CD4-positive, CD25-positive, alpha-beta regulatory T cell (primary cell): ENCODE results near the gene GOLGA8B. TPM values are rescaled to one million over a fixed set of nuclear protein-coding genes. Genes with fewer than 3 reads are reported as not detected.

Experiments used
- ATAC-seq, 2 donors: fragments of 150-1000 bp; cut with Tn5 transposase; one replicate each; pipeline ENCODE4 v1.10.0; 2021; ENCODE audit warnings: low read depth in 2 of 2, moderate number of reproducible peaks in 2 of 2, moderate library complexity in 1 of 2
- DNase-seq, 3 donors: peaks; one replicate each; pipeline versions ENCODE4 v3.0.0 to v3.0.0-alpha.2; 2012 to 2022; ENCODE audit warnings: mixed read lengths in 1 of 3
- H3K27ac ChIP-seq: one replicate; pipeline ENCODE4 v1.7.0; 2013; ENCODE audit warnings: mild to moderate bottlenecking, low read length; ENCODE audit not compliant: insufficient read depth, poor library complexity, severe bottlenecking
- H3K27me3 ChIP-seq: one replicate; pipeline ENCODE4 v1.7.0; 2013; ENCODE audit warnings: low read length; ENCODE audit not compliant: control insufficient read depth, insufficient read depth
- H3K36me3 ChIP-seq: one replicate; pipeline ENCODE4 v1.7.0; 2013; ENCODE audit warnings: mild to moderate bottlenecking, low read length, moderate library complexity; ENCODE audit not compliant: control insufficient read depth, insufficient read depth
- H3K4me1 ChIP-seq: 2 replicates; pipeline ENCODE4 v1.7.0; 2013; ENCODE audit warnings: mild to moderate bottlenecking, low read length; ENCODE audit not compliant: insufficient read depth, control insufficient read depth, poor library complexity, severe bottlenecking
- H3K4me3 ChIP-seq: one replicate; pipeline ENCODE4 v1.7.0; 2013; ENCODE audit warnings: low read depth, mild to moderate bottlenecking, low read length, moderate library complexity
- H3K9me3 ChIP-seq, 2 experiments: 1 replicate in 1 of 2; 2 replicates in 1 of 2; pipeline ENCODE4 v1.7.0; 2013; ENCODE audit warnings: low read length in 2 of 2, mild to moderate bottlenecking in 1 of 2, moderate library complexity in 1 of 2; ENCODE audit not compliant: control insufficient read depth in 2 of 2
- H3K27ac Mint-ChIP-seq, 3 donors: one replicate each; pipeline ENCODE4 v1.8.0; 2020 to 2022; ENCODE audit warnings: mild to moderate bottlenecking in 3 of 3, mixed read lengths in 3 of 3, moderate library complexity in 2 of 3
- H3K27me3 Mint-ChIP-seq: one replicate; pipeline ENCODE4 v1.8.0; 2022; ENCODE audit warnings: mild to moderate bottlenecking, mixed read lengths
- H3K36me3 Mint-ChIP-seq: one replicate; pipeline ENCODE4 v1.8.0; 2020; ENCODE audit warnings: mixed read lengths
- H3K4me1 Mint-ChIP-seq, 4 donors: one replicate each; pipeline ENCODE4 v1.8.0; 2020 to 2022; ENCODE audit warnings: mixed read lengths in 4 of 4, mild to moderate bottlenecking in 1 of 4
- H3K4me3 Mint-ChIP-seq, 4 donors: one replicate each; pipeline ENCODE4 v1.8.0; 2020 to 2022; ENCODE audit warnings: mild to moderate bottlenecking in 4 of 4, mixed read lengths in 4 of 4, moderate library complexity in 3 of 4
- H3K9me3 Mint-ChIP-seq, 7 donors: one replicate each; pipeline ENCODE4 v1.8.0; 2020 to 2022; ENCODE audit warnings: mixed read lengths in 7 of 7, mild to moderate bottlenecking in 3 of 7, moderate library complexity in 2 of 7
- polyA plus RNA-seq, 4 donors: library from polyadenylated mRNA; unstranded; fragments of 300-500 nt; fragmentation: Illumina TruSeq; gene quantifications; one replicate each; pipeline ENCODE4 v1.2.3, GENCODE V29; 2021
- total RNA-seq: library from RNA; stranded (reverse); gene quantifications from one replicate; pipeline ENCODE4 v1.2.3, GENCODE V29; 2022

GOLGA8B gene
- total and polyA plus RNA-seq, 5 donors from 2014 or later = 5.1 to 545 (median 12.6) TPM

DNA sequence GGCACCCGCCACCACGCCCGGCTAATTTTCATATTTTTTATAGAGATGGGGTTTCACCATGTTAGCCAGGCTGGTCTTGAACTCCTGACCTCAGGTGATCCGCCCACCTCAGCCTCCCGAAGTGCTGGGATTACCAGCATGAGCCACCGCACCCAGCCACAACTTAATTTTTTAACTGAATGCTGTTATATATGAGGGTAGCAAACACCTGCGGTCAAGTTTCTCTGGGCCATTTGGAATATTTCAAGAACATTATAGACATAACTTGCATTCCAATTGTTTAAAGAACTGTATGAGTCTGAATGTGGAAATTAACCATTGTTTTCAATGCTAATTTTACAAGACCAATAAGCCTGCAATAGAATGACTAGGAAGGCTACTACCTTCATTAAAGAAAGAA lies 35.7 kb upstream of the GOLGA8B start:
- Histone ChIP-seq H3K27me3 (peaks cover 17% of the 10 kb centered on the region), H3K27ac (no peak overlapping the region), H3K9me3 (no peaks in the 10 kb centered on the region), H3K36me3 (no peaks in the 10 kb centered on the region), H3K4me1 (no peaks in the 10 kb centered on the region), H3K4me3 (no peak overlapping the region)
- DNase-seq (no peak), ATAC-seq (no peak)
- Mint-ChIP-seq H3K27ac (no peak overlapping the region), H3K36me3 (no peaks in the 10 kb centered on the region), H3K9me3 (peaks cover 0 to 2% (median 0%) of the 10 kb centered on the region in 7 donors), H3K27me3 (peaks cover 63% of the 10 kb centered on the region), H3K4me3 (peak overlapping the region in 1 of 4 donors; percentile 51), H3K4me1 (no peaks in the 10 kb centered on the region)

DNA sequence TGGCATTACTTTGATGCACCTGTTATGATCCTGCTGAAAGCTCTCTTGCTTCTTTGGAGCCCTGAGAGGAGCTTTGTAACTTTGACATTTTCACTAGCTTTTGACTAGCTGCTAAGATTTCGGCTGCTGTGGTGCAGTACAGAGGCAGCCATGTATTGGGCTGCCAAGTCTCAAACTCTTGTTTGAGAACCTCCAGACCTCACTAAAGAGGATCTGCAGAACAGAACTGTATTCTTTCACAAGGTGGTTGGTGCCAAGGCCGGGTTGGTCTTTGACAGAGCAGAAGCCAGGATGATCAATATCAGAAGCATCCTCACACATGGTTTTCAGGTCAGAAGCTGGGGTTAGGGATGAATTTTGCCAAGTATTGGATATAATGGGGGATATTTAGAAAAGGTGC lies 34.6 kb upstream of the GOLGA8B start:
- ATAC-seq (no peak), DNase-seq (no peak)
- H3K4me1 ChIP-seq = no peaks in the 10 kb centered on the region
- H3K27me3 ChIP-seq = peaks cover 22% of the 10 kb centered on the region
- Mint-ChIP-seq H3K27me3 (peaks cover 67% of the 10 kb centered on the region), H3K4me1 (no peaks in the 10 kb centered on the region), H3K27ac (no peak overlapping the region), H3K4me3 (no peak overlapping the region), H3K9me3 (peaks cover 0 to 2% (median 0%) of the 10 kb centered on the region in 7 donors), H3K36me3 (no peaks in the 10 kb centered on the region)
- no peaks in the 10 kb centered on the region for H3K36me3 ChIP-seq
- H3K27ac ChIP-seq = no peak overlapping the region
- no peaks in the 10 kb centered on the region for H3K9me3 ChIP-seq
- H3K4me3 ChIP-seq = no peak overlapping the region

- H3K36me3 Mint-ChIP-seq = no peaks in the 10 kb centered on the region
- no peaks in the 10 kb centered on the region for H3K4me1 ChIP-seq
- ATAC-seq (no peak), DNase-seq (no peak)
- peaks cover 0 to 2% (median 0%) of the 10 kb centered on the region in 7 donors for H3K9me3 Mint-ChIP-seq
- no peaks in the 10 kb centered on the region for H3K4me1 Mint-ChIP-seq
- H3K9me3 ChIP-seq = no peaks in the 10 kb centered on the region
- H3K27ac ChIP-seq = no peak overlapping the region
- H3K27me3 ChIP-seq = peaks cover 33% of the 10 kb centered on the region
- H3K4me3 Mint-ChIP-seq = no peak overlapping the region
- H3K36me3 ChIP-seq = no peaks in the 10 kb centered on the region
- no peak overlapping the region for H3K4me3 ChIP-seq
- no peak overlapping the region for H3K27ac Mint-ChIP-seq
- H3K27me3 Mint-ChIP-seq = peaks cover 74% of the 10 kb centered on the region
These were observed 33.2 kb upstream of the GOLGA8B start for GRCh38 chr15:34616613-34617012.

GRCh38 chr15:34613997-34614396 lies 30.5 kb upstream of the GOLGA8B start:
- H3K9me3 ChIP-seq = no peaks in the 10 kb centered on the region

DNA sequence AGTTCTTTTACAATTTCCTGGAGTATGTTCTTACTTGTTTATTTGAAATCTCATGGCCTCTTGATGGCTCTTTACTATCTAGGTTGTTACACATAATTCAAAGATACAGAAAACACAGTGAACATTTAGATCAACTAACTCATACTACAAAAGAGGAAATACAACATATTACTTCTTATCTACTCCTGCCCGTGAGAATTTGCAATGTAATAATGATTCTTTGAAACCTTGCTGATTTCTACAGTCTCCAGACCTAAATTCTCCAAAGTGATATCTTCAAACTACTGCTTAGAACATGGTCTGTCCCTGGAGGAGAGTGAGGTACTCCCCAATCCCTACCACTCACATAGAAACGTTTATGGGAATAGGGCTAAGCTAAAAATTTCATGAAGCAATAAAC lies 29.9 kb upstream of the GOLGA8B start:
- H3K4me3 Mint-ChIP-seq = no peak overlapping the region
- no peaks in the 10 kb centered on the region for H3K9me3 Mint-ChIP-seq
- Histone ChIP-seq H3K36me3 (no peaks in the 10 kb centered on the region), H3K9me3 (no peaks in the 10 kb centered on the region), H3K4me1 (peaks cover 7% of the 10 kb centered on the region), H3K27ac (no peak overlapping the region), H3K27me3 (peaks cover 37% of the 10 kb centered on the region), H3K4me3 (no peak overlapping the region)
- no peak for DNase-seq
- no peak for ATAC-seq
- H3K4me1 Mint-ChIP-seq = peaks cover 0 to 16% (median 11%) of the 10 kb centered on the region in 4 donors
- no peaks in the 10 kb centered on the region for H3K36me3 Mint-ChIP-seq
- no peak overlapping the region for H3K27ac Mint-ChIP-seq
- H3K27me3 Mint-ChIP-seq = peaks cover 76% of the 10 kb centered on the region

More at GRCh38 chr15:34613997-34614396, 30.5 kb upstream of the GOLGA8B start:
- ATAC-seq (no peak), DNase-seq (no peak)
- H3K27ac Mint-ChIP-seq = no peak overlapping the region
- peaks cover 31% of the 10 kb centered on the region for H3K27me3 ChIP-seq
- peaks cover 7% of the 10 kb centered on the region for H3K4me1 ChIP-seq
- H3K4me1 Mint-ChIP-seq = peaks cover 0 to 16% (median 11%) of the 10 kb centered on the region in 4 donors
- no peak overlapping the region for H3K27ac ChIP-seq
- H3K27me3 Mint-ChIP-seq = peaks cover 71% of the 10 kb centered on the region
- H3K4me3 ChIP-seq = no peak overlapping the region
- H3K9me3 Mint-ChIP-seq = no peaks in the 10 kb centered on the region
- H3K36me3 ChIP-seq = no peaks in the 10 kb centered on the region
- H3K36me3 Mint-ChIP-seq = no peaks in the 10 kb centered on the region
- H3K4me3 Mint-ChIP-seq = no peak overlapping the region

GRCh38 chr15:34610354-34610753 lies 26.9 kb upstream of the GOLGA8B start:
- H3K4me3 ChIP-seq = no peak overlapping the region
- H3K27me3 Mint-ChIP-seq = peaks cover 71% of the 10 kb centered on the region
- peak in 2 of 3 donors; percentile 6 to 65 for DNase-seq
- peak overlapping the region in 1 of 4 donors; percentile 10 for H3K4me3 Mint-ChIP-seq
- no peaks in the 10 kb centered on the region for H3K9me3 Mint-ChIP-seq
- H3K27ac Mint-ChIP-seq = no peak overlapping the region
- no peaks in the 10 kb centered on the region for H3K36me3 Mint-ChIP-seq
- H3K27ac ChIP-seq = no peak overlapping the region
- no peaks in the 10 kb centered on the region for H3K9me3 ChIP-seq
- H3K27me3 ChIP-seq = peaks cover 39% of the 10 kb centered on the region
- ATAC-seq = no peak
- peaks cover 0 to 16% (median 11%) of the 10 kb centered on the region in 4 donors for H3K4me1 Mint-ChIP-seq
- H3K36me3 ChIP-seq = no peaks in the 10 kb centered on the region
- peaks cover 7% of the 10 kb centered on the region for H3K4me1 ChIP-seq

DNA sequence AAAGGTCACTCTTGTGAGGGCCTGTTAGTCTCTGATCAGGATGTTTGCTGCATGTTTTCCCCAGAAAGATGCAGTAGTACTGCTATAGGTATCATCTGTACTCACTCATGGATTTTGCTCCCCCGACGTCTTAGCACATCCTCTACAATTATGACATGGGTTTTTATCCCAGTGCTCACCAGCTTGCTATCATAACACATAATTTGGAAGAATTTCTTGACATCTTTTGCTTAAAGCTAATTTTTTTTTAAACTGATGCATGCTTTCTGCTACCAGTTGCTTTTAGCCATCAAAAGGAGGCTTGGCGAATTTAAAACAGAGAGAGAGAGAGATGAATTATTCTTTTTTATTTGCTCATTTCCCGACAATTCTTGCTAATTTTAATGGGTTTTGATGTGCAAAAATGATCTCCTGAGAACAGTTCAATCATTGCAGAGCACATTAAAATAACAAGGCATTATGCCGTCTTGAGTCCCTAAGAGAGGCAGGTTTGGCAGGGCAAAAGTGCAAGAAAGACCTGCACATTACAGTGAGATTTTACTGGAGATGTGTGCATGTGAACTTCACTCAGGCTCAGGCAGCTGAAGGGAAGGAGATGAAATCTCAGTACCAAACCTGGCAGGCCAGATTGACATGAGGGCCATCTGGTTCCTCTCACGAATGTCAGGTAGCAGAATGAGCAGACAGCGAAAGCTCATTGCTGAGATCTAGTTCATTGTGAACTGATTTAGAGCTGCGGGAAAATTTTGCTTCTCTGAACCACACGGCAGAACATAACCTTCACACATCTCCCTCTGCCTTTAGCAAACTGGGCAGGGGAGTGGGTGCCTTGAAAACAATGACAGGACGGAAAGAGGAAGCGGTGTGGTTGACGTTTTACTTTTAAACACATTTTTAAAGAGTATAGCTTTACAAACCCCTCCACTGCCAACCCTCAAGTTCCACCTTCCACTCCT lies 25.9 kb upstream of the GOLGA8B start:
- Histone ChIP-seq H3K4me1 (peaks cover 7% of the 10 kb centered on the region), H3K27ac (no peak overlapping the region), H3K36me3 (no peaks in the 10 kb centered on the region), H3K27me3 (peaks cover 41% of the 10 kb centered on the region), H3K9me3 (no peaks in the 10 kb centered on the region), H3K4me3 (peak overlapping the region; percentile 11)
- DNase-seq (peak in 2 of 3 donors; percentile 2 to 67), ATAC-seq (peak; percentile 34)
- H3K27ac Mint-ChIP-seq = peak overlapping the region in 2 of 3 donors; percentile 7 to 16
- H3K36me3 Mint-ChIP-seq = no peaks in the 10 kb centered on the region
- peak overlapping the region in 3 of 4 donors; percentile 59 to 73 (median 60) for H3K4me3 Mint-ChIP-seq
- peaks cover 0 to 3% (median 0%) of the 10 kb centered on the region in 7 donors for H3K9me3 Mint-ChIP-seq
- peaks cover 0 to 16% (median 11%) of the 10 kb centered on the region in 4 donors for H3K4me1 Mint-ChIP-seq
- peaks cover 70% of the 10 kb centered on the region for H3K27me3 Mint-ChIP-seq
